Endometrium (tissue), 2 donors: ENCODE measurements around the gene ZNF121.

Experiments
- FAIRE-seq: peaks from 2 replicates; lab custom pipeline; 2012; peaks lifted over from hg19 to GRCh38; lab: Jason Lieb, UNC
- donor health status: control.
- donor health status: control.

Gene ZNF121

GRCh38 chr19:9538183-9539058, 45.9 kb downstream of the ZNF121 start, which contains the start of gene ZNF426:
Gene ZNF426 (minus strand): TSS chr19:9538645. CDS start chr19:9536232, 2,413 bp downstream.
- FAIRE-seq: peak; percentile 15

- no peak for FAIRE-seq
Measured at GRCh38 chr19:9535934-9536333, 48.4 kb downstream of the ZNF121 start.

GRCh38 chr19:9531933-9532332, 52.4 kb downstream of the ZNF121 start:
- FAIRE-seq: no peak

GRCh38 chr19:9528757-9529336, 55.5 kb downstream of the ZNF121 start:
- FAIRE-seq: no peak

- no peak for FAIRE-seq
Measured at GRCh38 chr19:9523885-9524474, 60.3 kb downstream of the ZNF121 start.
